ENCODE data around the gene ASCL5. TPM values are rescaled to one million over a fixed set of nuclear protein-coding genes. Genes with fewer than 3 reads are reported as not detected.

ASCL5 gene
- total RNA-seq, 1 donor from 2014 or later = not detected

DNA sequence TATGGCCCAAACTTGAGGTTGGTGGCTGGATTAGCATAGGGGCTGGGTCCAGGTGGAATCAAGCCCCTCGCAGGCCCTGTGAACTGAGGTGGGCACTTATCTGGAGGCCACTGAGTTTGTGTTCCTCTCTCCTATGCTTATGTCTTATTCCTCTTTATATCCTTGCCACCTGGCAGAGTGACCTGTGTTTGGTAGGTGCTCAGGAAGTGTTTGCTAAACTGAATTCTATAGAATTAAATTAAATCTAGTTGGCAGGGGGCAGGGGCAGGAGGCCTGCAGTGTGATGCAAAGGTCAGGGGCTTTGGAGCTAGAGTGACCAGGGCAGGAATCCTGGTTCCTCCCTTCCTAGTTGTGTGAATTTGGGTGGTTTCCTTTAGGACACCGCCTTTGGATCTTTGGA lies 28.4 kb upstream of the ASCL5 start:
- H3K4me1 Mint-ChIP-seq = peaks cover 20% of the 10 kb centered on the region

DNA sequence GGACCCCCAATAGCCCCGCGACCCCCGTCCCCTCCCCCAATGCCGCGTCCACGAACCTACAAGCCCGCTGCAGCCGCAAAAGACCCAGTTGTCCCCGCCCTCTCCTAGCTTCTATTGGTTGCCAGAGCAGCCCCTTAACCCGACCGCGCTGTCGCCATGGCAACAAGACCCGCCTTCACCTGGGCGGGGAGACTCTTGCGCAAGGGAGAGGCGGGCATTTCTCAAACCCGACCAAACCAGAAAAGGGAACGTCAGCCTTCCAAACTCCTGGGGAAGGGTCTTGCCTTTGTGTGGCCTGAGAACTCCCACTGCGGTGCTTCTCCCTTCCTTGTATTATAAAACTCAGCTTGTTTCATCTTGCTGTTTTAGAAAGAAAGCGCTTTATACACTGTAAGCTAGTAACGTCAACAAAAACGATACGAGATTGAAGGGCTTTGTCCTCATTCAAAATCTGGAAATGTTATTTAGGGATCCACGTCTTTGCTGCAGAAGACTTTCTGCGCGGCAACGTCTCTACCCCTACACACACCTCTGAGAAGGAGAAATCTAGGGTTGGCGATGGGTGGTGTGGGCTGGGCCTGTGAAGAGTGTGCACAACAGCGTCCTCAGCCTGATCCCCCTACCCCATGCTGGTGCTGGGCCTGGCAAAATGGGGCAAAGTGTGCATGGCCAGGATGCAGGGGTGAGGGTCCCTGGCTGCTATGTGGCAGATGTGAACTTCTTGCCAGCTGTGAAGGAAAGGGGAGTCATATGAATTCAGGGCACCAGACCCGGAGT lies 27.6 kb upstream of the ASCL5 start, which contains the start of gene TMEM9:
Gene TMEM9 (minus strand): TSS at position 86 of the 777 bp plus-strand sequence. CDS start 551 bp downstream, outside the sequence.
- Mint-ChIP-seq H3K4me1 (peaks cover 20% of the 10 kb centered on the region), H3K36me3 (ENCODE audit: low read depth) (no peaks in the 10 kb centered on the region), H3K27me3 (ENCODE audit: low read depth) (no peaks in the 10 kb centered on the region), H3K4me3 (peak within 1 kb of the TSS; percentile 96), H3K9me3 (no peaks in the 10 kb centered on the region), H3K27ac (ENCODE audit: unreplicated experiment) (peak within 1 kb of the TSS; percentile 99)
- TF ChIP-seq, protein P1, sequence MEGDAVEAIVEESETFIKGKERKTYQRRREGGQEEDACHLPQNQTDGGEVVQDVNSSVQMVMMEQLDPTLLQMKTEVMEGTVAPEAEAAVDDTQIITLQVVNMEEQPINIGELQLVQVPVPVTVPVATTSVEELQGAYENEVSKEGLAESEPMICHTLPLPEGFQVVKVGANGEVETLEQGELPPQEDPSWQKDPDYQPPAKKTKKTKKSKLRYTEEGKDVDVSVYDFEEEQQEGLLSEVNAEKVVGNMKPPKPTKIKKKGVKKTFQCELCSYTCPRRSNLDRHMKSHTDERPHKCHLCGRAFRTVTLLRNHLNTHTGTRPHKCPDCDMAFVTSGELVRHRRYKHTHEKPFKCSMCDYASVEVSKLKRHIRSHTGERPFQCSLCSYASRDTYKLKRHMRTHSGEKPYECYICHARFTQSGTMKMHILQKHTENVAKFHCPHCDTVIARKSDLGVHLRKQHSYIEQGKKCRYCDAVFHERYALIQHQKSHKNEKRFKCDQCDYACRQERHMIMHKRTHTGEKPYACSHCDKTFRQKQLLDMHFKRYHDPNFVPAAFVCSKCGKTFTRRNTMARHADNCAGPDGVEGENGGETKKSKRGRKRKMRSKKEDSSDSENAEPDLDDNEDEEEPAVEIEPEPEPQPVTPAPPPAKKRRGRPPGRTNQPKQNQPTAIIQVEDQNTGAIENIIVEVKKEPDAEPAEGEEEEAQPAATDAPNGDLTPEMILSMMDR (conservative IDR thresholded peaks at IDR 0.05) = no peak
- DNase-seq (ENCODE audit: low read depth, low spot score) = peak; percentile 100

More for the DNA sequence above, 28.4 kb upstream of the ASCL5 start:
- DNase-seq (ENCODE audit: low read depth, low spot score) = no peak
- H3K4me3 Mint-ChIP-seq = peak overlapping the region; percentile 48
- no peaks in the 10 kb centered on the region for H3K27me3 Mint-ChIP-seq (ENCODE audit: low read depth)
- no peaks in the 10 kb centered on the region for H3K9me3 Mint-ChIP-seq
- no peaks in the 10 kb centered on the region for H3K36me3 Mint-ChIP-seq (ENCODE audit: low read depth)
- TF ChIP-seq, protein P1 (conservative IDR thresholded peaks at IDR 0.05) = no peak
- H3K27ac Mint-ChIP-seq (ENCODE audit: unreplicated experiment) = no peak overlapping the region

DNA sequence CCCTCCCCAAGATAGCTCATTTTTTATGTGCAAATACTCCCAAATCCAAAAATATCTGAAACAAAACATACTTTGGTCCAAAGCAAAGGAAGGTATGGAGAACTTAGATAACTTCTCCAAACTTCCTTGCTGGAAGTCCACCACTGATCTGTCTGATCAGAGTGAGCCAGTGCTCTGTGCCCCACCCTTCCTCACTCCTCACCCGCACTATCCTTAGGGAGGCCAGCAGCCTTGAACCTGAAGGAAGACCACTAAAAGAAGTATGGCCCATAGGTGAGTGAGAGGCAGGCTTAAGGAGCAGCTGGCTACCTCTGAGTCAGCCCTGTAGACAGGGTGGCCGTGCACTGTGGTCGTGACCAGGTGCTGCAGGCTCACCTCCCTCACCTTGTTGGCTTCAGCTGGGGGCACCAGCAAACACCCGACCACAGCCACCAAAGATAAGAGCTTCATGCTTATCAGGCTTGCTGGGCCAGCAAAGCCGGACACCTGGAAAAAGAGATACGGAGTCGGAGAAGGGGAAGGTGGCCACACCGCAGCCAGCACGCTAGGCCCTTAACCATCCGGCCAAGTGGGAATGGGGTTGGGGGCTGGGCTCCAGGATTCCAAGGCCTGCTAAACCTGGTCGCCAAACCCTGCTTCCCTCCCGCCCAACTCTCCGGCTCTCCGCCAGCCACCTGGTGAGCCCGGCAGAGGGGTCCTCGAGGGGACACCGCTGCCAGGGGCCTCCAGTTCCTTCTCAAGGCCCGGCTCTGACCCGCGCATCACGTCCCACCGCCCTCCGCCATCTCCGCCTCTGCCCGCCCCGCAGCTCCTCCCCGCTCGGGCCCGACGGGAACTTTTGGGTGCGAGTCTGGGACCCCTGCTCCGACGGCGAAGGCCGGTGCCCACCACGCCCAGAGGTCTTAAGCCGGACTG lies 26.7 kb upstream of the ASCL5 start:
- Mint-ChIP-seq H3K27ac (ENCODE audit: unreplicated experiment) (peak overlapping the region; percentile 99), H3K36me3 (ENCODE audit: low read depth) (no peaks in the 10 kb centered on the region), H3K9me3 (no peaks in the 10 kb centered on the region), H3K4me3 (peak overlapping the region; percentile 96), H3K27me3 (ENCODE audit: low read depth) (no peaks in the 10 kb centered on the region), H3K4me1 (peaks cover 20% of the 10 kb centered on the region)
- TF ChIP-seq, protein P1 (conservative IDR thresholded peaks at IDR 0.05) = no peak
- no peak for DNase-seq (ENCODE audit: low read depth, low spot score)

DNA sequence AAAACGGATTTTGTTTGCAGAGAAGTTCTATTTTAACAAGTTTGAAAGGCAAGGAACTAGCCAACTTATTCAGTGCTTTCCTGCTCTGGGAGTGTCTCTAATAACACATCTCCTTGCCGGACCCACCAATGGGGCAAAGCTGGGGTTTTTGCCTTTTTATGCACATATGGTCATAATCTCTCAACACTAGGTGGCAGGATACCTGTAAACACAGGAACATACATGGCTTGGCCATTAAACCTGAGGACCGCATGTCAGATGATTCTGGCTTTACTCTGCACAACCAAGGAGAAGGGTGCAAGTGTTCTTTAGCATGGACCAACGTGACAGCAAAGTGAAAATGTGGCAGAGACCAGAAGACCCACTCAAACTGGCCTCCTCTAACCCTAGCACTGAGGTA lies 22.4 kb upstream of the ASCL5 start:
- no peaks in the 10 kb centered on the region for H3K27me3 Mint-ChIP-seq (ENCODE audit: low read depth)
- H3K4me3 Mint-ChIP-seq = peak overlapping the region; percentile 47
- H3K4me1 Mint-ChIP-seq = peaks cover 14% of the 10 kb centered on the region
- TF ChIP-seq, protein P1 (conservative IDR thresholded peaks at IDR 0.05) = peak; percentile 63
- no peak for DNase-seq (ENCODE audit: low read depth, low spot score)
- peak overlapping the region; percentile 75 for H3K27ac Mint-ChIP-seq (ENCODE audit: unreplicated experiment)
- no peaks in the 10 kb centered on the region for H3K36me3 Mint-ChIP-seq (ENCODE audit: low read depth)
- no peaks in the 10 kb centered on the region for H3K9me3 Mint-ChIP-seq

DNA sequence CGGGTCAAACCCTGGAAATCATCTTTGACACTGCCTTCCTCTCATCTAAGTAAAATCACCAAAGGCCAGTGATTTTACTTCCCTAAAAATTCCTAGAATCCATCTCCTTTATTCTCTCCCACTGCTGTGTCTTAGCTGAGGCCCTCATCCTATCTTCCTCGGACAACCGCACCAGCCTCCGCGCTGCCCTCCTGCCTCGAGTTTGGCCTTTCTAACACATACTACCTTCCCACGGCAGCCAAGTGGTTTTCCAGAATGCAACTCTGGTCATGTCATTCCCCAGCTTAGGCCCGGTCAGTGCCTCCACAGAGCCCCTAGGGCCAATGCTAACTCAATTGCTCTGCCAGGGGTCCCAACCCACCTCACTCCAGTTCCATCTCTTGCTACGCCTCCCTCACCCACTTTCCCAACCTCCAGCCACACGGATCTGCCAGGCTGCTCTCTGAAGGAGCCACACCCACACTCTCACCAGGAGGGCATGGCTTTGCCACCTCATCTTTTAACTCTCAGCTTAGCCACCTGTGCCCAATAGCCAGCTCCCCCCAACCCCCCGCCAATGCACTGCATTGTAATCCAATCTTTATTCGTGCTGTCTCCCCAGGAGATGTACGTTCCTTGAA lies 20.5 kb upstream of the ASCL5 start:
- H3K4me1 Mint-ChIP-seq = peaks cover 2% of the 10 kb centered on the region
- no peak for DNase-seq (ENCODE audit: low read depth, low spot score)
- H3K9me3 Mint-ChIP-seq = no peaks in the 10 kb centered on the region
- TF ChIP-seq, protein P1 (conservative IDR thresholded peaks at IDR 0.05) = no peak
- H3K36me3 Mint-ChIP-seq (ENCODE audit: low read depth) = peaks cover 4% of the 10 kb centered on the region
- H3K27me3 Mint-ChIP-seq (ENCODE audit: low read depth) = no peaks in the 10 kb centered on the region
- no peak overlapping the region for H3K4me3 Mint-ChIP-seq
- no peak overlapping the region for H3K27ac Mint-ChIP-seq (ENCODE audit: unreplicated experiment)
